GM12891 (cell line): ENCODE results near the gene CH25H.

ENCODE experiments used
- POLR2A ChIP-seq: IDR thresholded peaks from 2 replicates; pipeline ENCODE4 v1.6.1; 2011; ENCODE audit warnings: low read depth, low read length, control low read depth
- POLR2AphosphoS5 ChIP-seq: IDR thresholded peaks from 2 replicates; pipeline ENCODE4 v1.6.1; 2011; ENCODE audit warnings: low read depth, low read length, control low read depth
- POU2F2 ChIP-seq: IDR thresholded peaks from 2 replicates; pipeline ENCODE4 v1.6.1; 2011; ENCODE audit warnings: low read depth, mild to moderate bottlenecking, control low read depth, low read length, moderate library complexity
- SPI1 ChIP-seq: IDR thresholded peaks from 2 replicates; pipeline ENCODE4 v1.6.1; 2011; ENCODE audit warnings: low read depth, low read length, control low read depth
- TAF1 ChIP-seq: IDR thresholded peaks from 2 replicates; pipeline ENCODE4 v1.6.1; 2011; ENCODE audit warnings: low read depth, low read length, control low read depth

DNA sequence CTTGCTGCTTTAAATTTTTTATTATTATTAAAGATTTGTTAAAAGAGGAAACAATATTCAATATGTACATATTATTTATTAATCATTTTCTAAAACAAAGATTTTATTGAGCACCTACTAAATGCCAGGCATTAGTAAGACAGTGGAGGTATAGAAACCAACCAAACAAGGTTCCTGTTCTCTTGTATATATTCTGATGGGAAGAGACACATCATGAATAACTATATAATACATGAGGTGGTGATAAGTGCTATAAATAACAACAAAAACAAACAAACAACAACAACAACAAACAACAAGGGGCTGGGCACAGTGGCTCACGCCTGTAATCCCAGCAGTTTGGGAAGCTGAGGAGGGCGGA is 45.1 kb upstream of the CH25H start:
- TF ChIP-seq POLR2A = no peak
- no peak for TF ChIP-seq POLR2AphosphoS5
- TF ChIP-seq POU2F2 = no peak
- no peak for TF ChIP-seq TAF1
- no peak for TF ChIP-seq SPI1
